Thoracic aorta (tissue), 2 donors: Measurements from ENCODE around the gene PFKL. TPM values are rescaled to one million over a fixed set of nuclear protein-coding genes. Genes with fewer than 3 reads are reported as not detected.

Experiments used
- ATAC-seq: fragments of 150-250 bp; one replicate; pipeline ENCODE4 v1.8.0; 2017; ENCODE audit warnings: low read depth; ENCODE audit not compliant: insufficient number of reproducible peaks, low FRiP score
- DNase-seq: peaks from one replicate; pipeline ENCODE4 v3.0.0-alpha.2; 2020; ENCODE audit warnings: low spot score
- H3K27ac ChIP-seq, 2 donors: fragments of 200-600 bp; sonication (generic); 1 replicate in 1 of 2; 2 replicates in 1 of 2; pipeline ENCODE4 v1.5.1; 2016; ENCODE audit warnings: mild to moderate bottlenecking in 2 of 2, moderate library complexity in 2 of 2
- H3K27me3 ChIP-seq: fragments of 200-600 bp; sonication (generic); replicated peaks from 2 replicates; pipeline ENCODE4 v1.6.0; 2016; ENCODE audit warnings: mild to moderate bottlenecking; ENCODE audit not compliant: insufficient read depth
- H3K36me3 ChIP-seq: fragments of 200-600 bp; sonication (generic); one replicate; pipeline ENCODE4 v1.5.1; 2016
- H3K4me1 ChIP-seq, 2 donors: fragments of 200-600 bp; sonication (generic); 1 replicate in 1 of 2; 2 replicates in 1 of 2; pipeline versions ENCODE4 v1.5.1 to v1.6.0; 2016; ENCODE audit warnings: low read depth in 2 of 2, mild to moderate bottlenecking in 1 of 2; ENCODE audit not compliant: control insufficient read depth in 1 of 2
- H3K4me3 ChIP-seq: fragments of 200-600 bp; sonication (generic); 2 replicates; pipeline ENCODE4 v1.5.1; 2016; ENCODE audit warnings: mild to moderate bottlenecking
- H3K9me3 ChIP-seq: fragments of 200-600 bp; sonication (generic); 2 replicates; pipeline ENCODE4 v1.5.1; 2016
- CTCF ChIP-seq: fragments of 200-600 bp; sonication (generic); IDR thresholded peaks from one replicate; pipeline ENCODE4 v1.5.1; 2019; ENCODE audit warnings: antibody characterized with exemption
- total RNA-seq, 2 donors: library from RNA; depleted of rRNA; stranded (reverse); fragments of >200 nt; gene quantifications; one replicate each; pipeline versions ENCODE4 v1.1.0 to v1.2.3, GENCODE V29; 2016

Gene PFKL
- total RNA-seq, 2 donors from 2014 or later: 91.0 to 119 TPM

- H3K9me3 ChIP-seq: no peaks in the 10 kb centered on the region
- no peaks in the 10 kb centered on the region for H3K27me3 ChIP-seq
- DNase-seq: no peak
- no peak overlapping the region for H3K4me3 ChIP-seq
- ATAC-seq: no peak
- peaks cover 23 to 45% of the 10 kb centered on the region in 2 donors for H3K4me1 ChIP-seq
- TF ChIP-seq CTCF: peak; percentile 51
- peaks cover 3% of the 10 kb centered on the region for H3K36me3 ChIP-seq
- no peak overlapping the region for H3K27ac ChIP-seq
Measured at GRCh38 chr21:44304877-44305293, 5.0 kb downstream of the PFKL start.

DNA sequence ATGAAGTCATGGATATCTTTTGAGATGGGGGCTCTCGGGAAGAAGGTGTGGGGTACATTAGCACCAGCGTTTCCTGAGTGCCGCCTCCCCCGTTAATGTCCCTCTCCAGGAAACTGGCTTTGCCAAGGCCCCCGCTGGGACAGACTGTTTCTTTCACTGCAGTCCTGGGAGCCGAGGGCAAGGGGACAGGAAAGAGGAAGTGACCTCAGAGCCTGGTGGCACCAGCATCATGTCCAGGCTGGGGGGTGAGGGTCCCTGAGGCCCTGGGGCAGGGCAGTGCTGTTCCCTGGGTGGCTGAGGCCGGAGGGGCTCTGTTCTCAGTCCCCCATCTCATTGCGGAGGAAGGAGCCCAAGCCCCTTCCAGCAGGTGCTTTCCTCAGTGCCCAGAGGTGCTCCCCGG lies 5.8 kb downstream of the PFKL start:
- TF ChIP-seq CTCF: no peak
- H3K4me3 ChIP-seq: no peak overlapping the region
- no peak overlapping the region for H3K27ac ChIP-seq
- no peak for ATAC-seq
- no peaks in the 10 kb centered on the region for H3K27me3 ChIP-seq
- peaks cover 23 to 44% of the 10 kb centered on the region in 2 donors for H3K4me1 ChIP-seq
- H3K9me3 ChIP-seq: no peaks in the 10 kb centered on the region
- DNase-seq: no peak
- peaks cover 11% of the 10 kb centered on the region for H3K36me3 ChIP-seq

- DNase-seq: no peak
- peaks cover 26% of the 10 kb centered on the region for H3K36me3 ChIP-seq
- H3K27ac ChIP-seq: no peak overlapping the region
Measured at GRCh38 chr21:44306936-44307704, 7.3 kb downstream of the PFKL start.

GRCh38 chr21:44310628-44311507 lies 11.0 kb downstream of the PFKL start:
- DNase-seq: no peak
- H3K9me3 ChIP-seq: no peaks in the 10 kb centered on the region
- H3K36me3 ChIP-seq: peaks cover 40% of the 10 kb centered on the region
- no peak overlapping the region for H3K27ac ChIP-seq
- H3K27me3 ChIP-seq: no peaks in the 10 kb centered on the region
- ATAC-seq: no peak
- no peak overlapping the region for H3K4me3 ChIP-seq
- no peak for TF ChIP-seq CTCF
- H3K4me1 ChIP-seq: no peaks in the 10 kb centered on the region

More at GRCh38 chr21:44306936-44307704, 7.3 kb downstream of the PFKL start:
- Histone ChIP-seq H3K9me3 (no peaks in the 10 kb centered on the region), H3K27me3 (no peaks in the 10 kb centered on the region), H3K4me1 (peaks cover 10 to 30% of the 10 kb centered on the region in 2 donors), H3K4me3 (no peak overlapping the region)
- ATAC-seq: no peak
- TF ChIP-seq CTCF: no peak

DNA sequence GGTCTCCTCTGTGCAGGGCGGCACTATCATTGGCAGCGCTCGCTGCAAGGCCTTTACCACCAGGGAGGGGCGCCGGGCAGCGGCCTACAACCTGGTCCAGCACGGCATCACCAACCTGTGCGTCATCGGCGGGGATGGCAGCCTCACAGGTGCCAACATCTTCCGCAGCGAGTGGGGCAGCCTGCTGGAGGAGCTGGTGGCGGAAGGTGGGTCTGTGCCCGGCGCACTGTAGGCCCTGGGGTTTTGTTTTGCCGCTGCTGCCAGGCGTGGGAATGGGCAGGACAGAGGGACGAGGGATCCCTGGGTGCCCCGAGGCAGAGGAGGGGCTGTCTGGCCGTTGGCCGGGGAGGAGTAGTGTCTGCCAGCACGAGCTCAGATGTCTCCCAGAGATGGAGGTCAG lies 12.2 kb downstream of the PFKL start:
- no peak for DNase-seq
- no peaks in the 10 kb centered on the region for H3K27me3 ChIP-seq
- no peak overlapping the region for H3K27ac ChIP-seq
- no peaks in the 10 kb centered on the region for H3K4me1 ChIP-seq
- H3K9me3 ChIP-seq: no peaks in the 10 kb centered on the region
- no peak overlapping the region for H3K4me3 ChIP-seq
- no peak for ATAC-seq
- TF ChIP-seq CTCF: no peak
- peaks cover 40% of the 10 kb centered on the region for H3K36me3 ChIP-seq
